Activated naive CD4-positive, alpha-beta T cell treated with anti-CD3 and anti-CD28 coated beads, Interleukin-2, amount 50 U/mL, for 24 hours (primary cell): ENCODE results near the gene ADCK2.
"Not testable (repeated sequence)": the region's sequence is repeated elsewhere in the genome, so short reads cannot be mapped to it uniquely, and the experiment has no call there.

ENCODE experiments used
- H3K27ac Mint-ChIP-seq: one replicate; pipeline ENCODE4 v1.8.0; 2021; ENCODE audit warnings: mild to moderate bottlenecking, mixed read lengths
- H3K27me3 Mint-ChIP-seq: one replicate; pipeline ENCODE4 v1.8.0; 2021; ENCODE audit warnings: mixed read lengths
- H3K36me3 Mint-ChIP-seq: one replicate; pipeline ENCODE4 v1.8.0; 2021; ENCODE audit warnings: mixed read lengths
- H3K4me1 Mint-ChIP-seq: one replicate; pipeline ENCODE4 v1.8.0; 2021; ENCODE audit warnings: mixed read lengths
- H3K4me3 Mint-ChIP-seq: one replicate; pipeline ENCODE4 v1.8.0; 2021; ENCODE audit warnings: mild to moderate bottlenecking, mixed read lengths
- H3K9me3 Mint-ChIP-seq: one replicate; pipeline ENCODE4 v1.8.0; 2021; ENCODE audit warnings: mixed read lengths

ADCK2 gene

GRCh38 chr7:140695381-140695780, 22.6 kb downstream of the ADCK2 start:
- no peaks in the 10 kb centered on the region for H3K27me3 Mint-ChIP-seq
- H3K36me3 Mint-ChIP-seq = peaks cover 12% of the 10 kb centered on the region
- H3K9me3 Mint-ChIP-seq = no peaks in the 10 kb centered on the region
- no peak overlapping the region for H3K4me3 Mint-ChIP-seq
- H3K27ac Mint-ChIP-seq = no peak overlapping the region
- H3K4me1 Mint-ChIP-seq = peaks cover 35% of the 10 kb centered on the region

DNA sequence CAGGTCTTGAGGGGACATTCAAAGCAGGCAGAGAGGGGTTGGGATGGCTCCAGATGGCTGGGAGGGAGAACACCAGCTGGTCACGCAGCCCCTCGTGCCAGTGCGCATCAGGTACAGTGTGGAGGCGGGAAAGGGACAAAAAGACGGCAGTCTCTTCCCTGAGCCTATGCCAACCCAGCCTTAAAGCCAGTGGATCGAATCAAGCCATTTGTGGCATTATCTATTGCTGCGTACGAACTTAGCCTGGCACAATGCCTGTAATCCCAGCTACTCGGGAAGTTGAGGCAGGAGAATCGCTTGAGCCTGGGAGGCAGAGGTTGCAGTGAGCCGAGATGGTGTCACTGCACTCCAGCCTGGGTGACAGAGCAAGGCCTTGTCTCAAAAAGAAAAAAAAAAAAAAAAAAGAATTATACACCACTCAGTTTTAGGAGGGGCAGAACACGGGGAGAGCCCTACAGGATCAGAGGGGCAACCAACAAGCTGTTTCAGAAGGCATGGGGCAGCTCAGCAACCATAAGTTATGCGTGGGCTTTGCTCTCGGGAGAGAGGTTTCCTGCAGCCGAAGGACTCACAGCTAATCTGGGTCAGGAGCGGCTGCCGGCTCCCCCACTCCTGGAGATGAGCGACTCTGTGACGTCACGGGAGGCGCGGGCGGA, 23.4 kb downstream of the ADCK2 start:
- Mint-ChIP-seq H3K4me3 (peak overlapping the region; percentile 99), H3K27ac (peak overlapping the region; percentile 99), H3K4me1 (peaks cover 35% of the 10 kb centered on the region), H3K36me3 (peaks cover 12% of the 10 kb centered on the region), H3K9me3 (no peaks in the 10 kb centered on the region), H3K27me3 (no peaks in the 10 kb centered on the region)

DNA sequence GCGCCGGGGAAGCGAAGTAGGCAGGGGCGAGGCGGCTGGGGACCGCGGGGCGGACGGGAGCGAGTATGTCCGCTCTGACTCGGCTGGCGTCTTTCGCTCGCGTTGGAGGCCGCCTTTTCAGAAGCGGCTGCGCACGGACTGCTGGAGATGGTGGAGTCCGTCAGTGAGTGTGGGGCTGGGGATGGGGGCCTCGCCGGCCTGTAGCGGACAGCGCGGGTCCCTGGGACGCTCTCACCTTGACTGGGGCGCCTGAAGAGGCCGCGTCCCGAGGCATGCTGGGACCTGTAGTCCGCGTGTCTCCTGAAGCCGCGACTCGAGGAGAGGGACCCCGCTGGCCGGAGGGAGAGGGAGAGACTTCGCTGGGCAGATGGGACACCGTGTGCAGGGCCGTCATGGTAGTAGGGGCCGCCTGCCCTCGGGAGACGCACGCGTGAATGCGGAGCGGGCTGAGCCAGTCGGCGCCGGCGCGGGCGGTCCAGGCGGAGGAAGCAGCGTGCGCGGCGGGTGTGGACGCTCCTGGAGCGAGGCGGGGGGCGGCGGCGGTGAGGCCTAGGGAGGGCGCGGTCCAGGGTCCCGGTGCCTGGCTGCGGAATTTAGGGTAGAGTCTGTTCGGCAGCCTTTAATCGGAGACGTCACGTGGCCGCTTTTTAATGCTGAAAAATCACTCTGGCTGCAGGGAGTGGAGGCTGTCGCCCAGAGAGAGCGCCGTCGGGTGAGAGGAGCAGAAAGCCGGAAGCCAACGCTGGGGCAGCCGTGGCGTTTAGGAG, 24.1 kb downstream of the ADCK2 start, which contains the start of gene NDUFB2:
Gene NDUFB2, plus strand, starts transcription at position 29 of the 767 bp plus-strand sequence. Its CDS starts 37 bp downstream, at position 66.
- H3K27ac Mint-ChIP-seq = peak within 1 kb of the TSS; percentile 99
- H3K36me3 Mint-ChIP-seq = peaks cover 12% of the 10 kb centered on the region
- H3K4me1 Mint-ChIP-seq = peaks cover 35% of the 10 kb centered on the region
- H3K27me3 Mint-ChIP-seq = no peaks in the 10 kb centered on the region
- peak within 1 kb of the TSS; percentile 99 for H3K4me3 Mint-ChIP-seq
- no peaks in the 10 kb centered on the region for H3K9me3 Mint-ChIP-seq

- Mint-ChIP-seq H3K9me3 (no peaks in the 10 kb centered on the region), H3K4me3 (peak overlapping the region; percentile 99), H3K27me3 (no peaks in the 10 kb centered on the region), H3K4me1 (peaks cover 38% of the 10 kb centered on the region), H3K36me3 (peaks cover 7% of the 10 kb centered on the region), H3K27ac (peak overlapping the region; percentile 99)
These were observed 24.9 kb downstream of the ADCK2 start for GRCh38 chr7:140697447-140698143.

DNA sequence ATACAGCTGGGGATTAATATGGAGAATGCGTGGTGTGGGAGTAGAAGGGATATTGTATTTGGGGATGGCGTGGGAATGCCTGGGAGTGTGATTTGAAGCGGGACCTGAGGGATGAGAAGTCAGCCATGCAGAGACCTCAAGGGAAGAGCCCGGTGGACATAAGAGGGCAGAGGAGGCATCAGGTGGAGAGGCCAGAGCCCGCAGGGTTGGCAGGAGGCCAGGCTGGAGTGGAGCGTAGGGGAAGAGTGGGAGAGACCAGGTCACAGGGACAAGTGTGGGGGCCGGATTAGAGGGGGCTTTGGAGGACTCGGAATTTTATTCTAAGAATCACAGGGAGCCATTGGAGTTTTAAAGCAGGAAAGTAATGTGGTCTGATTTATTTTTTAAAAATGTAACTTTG, 25.7 kb downstream of the ADCK2 start:
- Mint-ChIP-seq H3K27me3 (no peaks in the 10 kb centered on the region), H3K4me1 (peaks cover 43% of the 10 kb centered on the region), H3K4me3 (peak overlapping the region; percentile 99), H3K27ac (peak overlapping the region; percentile 93), H3K9me3 (no peaks in the 10 kb centered on the region), H3K36me3 (peaks cover 7% of the 10 kb centered on the region)

DNA sequence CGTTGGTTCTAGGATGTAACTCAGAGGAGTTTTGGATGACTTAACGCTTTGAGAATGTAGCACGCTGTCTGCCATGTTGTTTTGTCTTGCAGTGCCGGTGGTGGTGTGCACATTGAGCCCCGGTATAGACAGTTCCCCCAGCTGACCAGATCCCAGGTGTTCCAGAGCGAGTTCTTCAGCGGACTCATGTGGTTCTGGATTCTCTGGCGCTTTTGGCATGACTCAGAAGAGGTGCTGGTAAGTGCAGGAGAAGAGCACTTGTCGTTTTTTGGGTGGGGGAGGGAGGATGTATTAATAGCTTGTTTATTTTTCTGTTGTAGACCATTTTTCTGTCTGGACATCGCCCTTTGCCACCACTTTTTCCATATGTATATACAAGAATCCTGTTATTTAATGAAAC, 30.0 kb downstream of the ADCK2 start:
- Mint-ChIP-seq H3K36me3 (peaks cover 6% of the 10 kb centered on the region), H3K27ac (peak overlapping the region; percentile 11), H3K9me3 (no peaks in the 10 kb centered on the region)

GRCh38 chr7:140704205-140704604, 31.5 kb downstream of the ADCK2 start:
- Mint-ChIP-seq H3K4me3 (no peak overlapping the region), H3K9me3 (no peaks in the 10 kb centered on the region), H3K4me1 (peaks cover 14% of the 10 kb centered on the region), H3K27ac (no peak overlapping the region), H3K36me3 (peaks cover 2% of the 10 kb centered on the region), H3K27me3 (no peaks in the 10 kb centered on the region)

More for the DNA sequence above, 30.0 kb downstream of the ADCK2 start:
- Mint-ChIP-seq H3K4me3 (no peak overlapping the region), H3K27me3 (no peaks in the 10 kb centered on the region), H3K4me1 (peaks cover 26% of the 10 kb centered on the region)

- Mint-ChIP-seq H3K4me3 (no peak overlapping the region), H3K9me3 (no peaks in the 10 kb centered on the region), H3K27me3 (no peaks in the 10 kb centered on the region), H3K27ac (no peak overlapping the region), H3K4me1 (peaks cover 8% of the 10 kb centered on the region), H3K36me3 (peaks cover 3% of the 10 kb centered on the region)
These were observed 34.4 kb downstream of the ADCK2 start for GRCh38 chr7:140707132-140707531.

DNA sequence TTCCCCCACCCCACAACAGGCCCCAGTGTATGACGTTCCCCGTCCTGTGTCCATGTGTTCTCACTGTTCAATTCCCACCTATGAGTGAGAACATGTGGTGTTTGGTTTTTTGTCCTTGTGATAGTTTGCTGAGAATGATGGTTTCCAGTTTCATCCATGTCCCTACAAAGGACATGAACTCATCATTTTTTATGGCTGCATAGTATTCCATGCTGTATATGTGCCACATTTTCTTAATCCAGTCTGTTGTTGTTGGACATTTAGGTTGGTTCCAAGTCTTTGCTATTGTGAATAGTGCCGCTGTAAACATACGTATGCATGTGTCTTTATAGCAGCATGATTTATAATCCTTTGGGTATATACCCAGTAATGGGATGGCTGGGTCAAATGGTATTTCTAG, 36.0 kb downstream of the ADCK2 start:
- not testable (repeated sequence) for H3K4me1 Mint-ChIP-seq, H3K36me3 Mint-ChIP-seq, H3K9me3 Mint-ChIP-seq, H3K27me3 Mint-ChIP-seq, H3K4me3 Mint-ChIP-seq, H3K27ac Mint-ChIP-seq

DNA sequence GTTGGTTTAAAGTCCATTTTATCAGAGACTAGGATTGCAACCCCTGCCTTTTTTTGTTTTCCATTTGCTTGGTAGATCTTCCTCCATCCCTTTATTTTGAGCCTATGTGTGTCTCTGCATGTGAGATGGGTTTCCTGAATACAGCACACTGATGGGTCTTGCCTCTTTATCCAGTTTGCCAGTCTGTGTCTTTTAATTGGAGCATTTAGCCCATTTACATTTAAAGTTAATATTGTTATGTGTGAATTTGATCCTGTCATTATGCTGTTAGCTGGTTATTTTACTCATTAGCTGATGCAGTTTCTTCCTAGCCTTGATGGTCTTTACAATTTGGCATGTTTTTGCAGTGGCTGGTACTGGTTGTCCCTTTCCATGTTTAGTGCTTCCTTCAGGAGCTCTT, 39.6 kb downstream of the ADCK2 start:
- H3K4me3 Mint-ChIP-seq, H3K27me3 Mint-ChIP-seq, H3K4me1 Mint-ChIP-seq, H3K9me3 Mint-ChIP-seq, H3K36me3 Mint-ChIP-seq, H3K27ac Mint-ChIP-seq: not testable (repeated sequence)

DNA sequence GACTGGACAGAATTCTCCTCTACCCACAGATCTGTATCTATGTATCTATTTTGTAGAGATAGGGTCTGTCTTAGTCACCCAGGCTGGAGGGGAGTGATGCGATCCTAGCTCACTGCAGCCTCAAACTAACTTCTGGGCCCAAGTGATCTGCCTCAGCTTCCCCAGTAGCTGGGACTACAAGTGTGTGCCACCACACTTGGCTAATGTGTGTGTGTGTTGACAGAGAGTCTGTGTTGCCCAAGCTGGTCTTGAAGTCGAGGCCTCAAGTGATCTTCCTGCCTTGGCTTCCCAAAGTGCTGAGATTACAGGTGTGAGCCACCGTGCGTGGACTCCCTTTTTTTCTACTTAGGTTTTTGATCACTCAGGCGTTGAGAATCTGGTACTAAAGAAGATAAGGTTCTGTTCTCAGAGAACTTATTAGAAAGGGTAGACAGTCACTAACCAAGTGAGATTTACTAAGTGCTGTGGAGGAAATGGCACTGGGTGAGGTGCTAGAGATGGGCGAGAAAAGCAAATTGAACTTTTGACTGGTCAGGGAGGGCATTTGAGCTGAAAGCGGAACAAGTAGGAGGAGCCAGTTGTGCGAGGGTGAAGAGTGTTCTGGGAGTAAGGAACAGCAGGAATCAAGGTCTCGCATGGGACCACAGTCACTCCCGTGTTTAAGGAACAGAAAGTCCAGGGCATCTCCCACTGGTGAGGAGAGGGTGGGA, 41.7 kb downstream of the ADCK2 start:
- Mint-ChIP-seq H3K27me3 (no peaks in the 10 kb centered on the region), H3K27ac (peak overlapping the region; percentile 63), H3K4me3 (no peak overlapping the region), H3K36me3 (peaks cover 7% of the 10 kb centered on the region), H3K4me1 (peaks cover 3% of the 10 kb centered on the region), H3K9me3 (no peaks in the 10 kb centered on the region)

- Mint-ChIP-seq H3K4me3 (no peak overlapping the region), H3K27me3 (no peaks in the 10 kb centered on the region), H3K27ac (no peak overlapping the region), H3K4me1 (peaks cover 32% of the 10 kb centered on the region), H3K9me3 (no peaks in the 10 kb centered on the region), H3K36me3 (no peaks in the 10 kb centered on the region)
These were observed 47.0 kb downstream of the ADCK2 start for GRCh38 chr7:140719721-140720120.

DNA sequence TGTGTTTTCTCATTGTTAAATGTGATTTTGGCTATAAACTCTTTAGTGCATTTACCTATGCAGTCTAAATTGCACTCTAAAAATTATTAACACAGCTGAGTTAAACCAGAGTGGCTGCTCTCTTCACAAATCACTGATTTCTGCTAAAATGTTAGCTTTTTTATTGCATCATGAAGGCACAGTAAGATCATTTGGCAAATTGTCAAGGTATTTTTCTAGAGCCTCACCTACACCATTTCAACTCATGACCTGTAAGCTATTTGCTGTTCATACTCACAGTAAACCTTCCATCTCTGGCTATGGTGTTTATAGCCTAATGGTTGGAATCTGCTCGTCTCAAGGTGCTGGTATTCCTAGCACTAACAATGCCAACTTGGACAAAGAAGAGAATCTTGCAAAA, 49.5 kb downstream of the ADCK2 start:
- Mint-ChIP-seq H3K27me3 (no peaks in the 10 kb centered on the region), H3K4me3 (no peak overlapping the region), H3K4me1 (peaks cover 32% of the 10 kb centered on the region), H3K9me3 (no peaks in the 10 kb centered on the region), H3K36me3 (no peaks in the 10 kb centered on the region), H3K27ac (no peak overlapping the region)

DNA sequence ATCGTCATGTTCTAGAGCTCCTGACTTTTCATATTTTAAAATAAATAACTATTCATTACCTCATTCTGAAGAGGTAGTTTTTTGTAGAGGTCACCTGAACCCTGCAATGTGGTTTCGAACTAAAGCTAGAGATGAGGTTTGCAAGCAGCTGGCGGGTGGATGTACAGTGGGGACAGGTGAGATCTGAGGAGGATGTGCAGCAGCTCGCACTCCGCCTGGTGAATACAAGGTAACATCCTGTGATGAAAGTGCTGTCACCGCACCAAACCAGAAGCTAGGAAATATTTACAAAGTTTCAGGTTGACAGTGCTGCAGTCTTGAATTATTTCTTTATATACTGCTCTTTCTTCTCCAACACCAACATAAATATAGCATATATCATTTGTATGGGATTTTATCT, 50.3 kb downstream of the ADCK2 start:
- H3K9me3 Mint-ChIP-seq = no peaks in the 10 kb centered on the region
- H3K4me1 Mint-ChIP-seq = peaks cover 32% of the 10 kb centered on the region
- H3K27ac Mint-ChIP-seq = peak overlapping the region; percentile 89
- H3K4me3 Mint-ChIP-seq = peak overlapping the region; percentile 51
- H3K36me3 Mint-ChIP-seq = no peaks in the 10 kb centered on the region
- no peaks in the 10 kb centered on the region for H3K27me3 Mint-ChIP-seq

GRCh38 chr7:140723574-140723973, 50.8 kb downstream of the ADCK2 start:
- no peaks in the 10 kb centered on the region for H3K9me3 Mint-ChIP-seq
- no peaks in the 10 kb centered on the region for H3K27me3 Mint-ChIP-seq
- no peak overlapping the region for H3K4me3 Mint-ChIP-seq
- H3K4me1 Mint-ChIP-seq = peaks cover 32% of the 10 kb centered on the region
- H3K27ac Mint-ChIP-seq = peak overlapping the region; percentile 89
- no peaks in the 10 kb centered on the region for H3K36me3 Mint-ChIP-seq
